ENCODE measurements around the gene ITGAD. TPM values are rescaled to one million over a fixed set of nuclear protein-coding genes. Genes with fewer than 3 reads are reported as not detected.
A peak's percentile ranks its signal among the peaks of the same experiment; 100 is the strongest.

ITGAD gene
- total and polyA plus RNA-seq, 10 donors, result 1.2 to 25.8 (median 17.2) TPM

GRCh38 chr16:31362476-31363405, 30.4 kb upstream of the ITGAD start:
- no peaks in the 10 kb centered on the region for H3K9me3 ChIP-seq
- intact Hi-C loops (cut with DNase I; ENCODE audit: low total_unique reads), result no loop called here
- H3K36me3 ChIP-seq, result peaks cover 0 to 32% (median 0%) of the 10 kb centered on the region in 6 donors
- peak; percentile 65 for DNase-seq
- no peak overlapping the region for H3K4me3 ChIP-seq
- no peak overlapping the region for H3K27ac ChIP-seq
- H3K4me1 ChIP-seq, result peaks cover 0 to 64% (median 18%) of the 10 kb centered on the region in 6 donors
- H3K27me3 ChIP-seq (replicated peaks in 1 of 7), result no peaks in the 10 kb centered on the region
- 86 to 94% (median 89%) methylated on average over 23 to 26 of the region's 26 CpGs for WGBS, 5 donors
- TF ChIP-seq POLR2A (IDR thresholded peaks at IDR 0.05) (no peak), POLR2AphosphoS5 (IDR thresholded peaks at IDR 0.05) (peak in 1 of 3 donors; percentile 5)

GRCh38 chr16:31363721-31364120, 29.4 kb upstream of the ITGAD start:
- Histone ChIP-seq H3K4me3 (no peak overlapping the region), H3K9me3 (no peaks in the 10 kb centered on the region), H3K4me1 (peaks cover 0 to 63% (median 19%) of the 10 kb centered on the region in 6 donors), H3K27ac (no peak overlapping the region), H3K36me3 (peaks cover 0 to 30% (median 0%) of the 10 kb centered on the region in 6 donors), H3K27me3 (replicated peaks in 1 of 7) (no peaks in the 10 kb centered on the region)
- intact Hi-C loops (cut with DNase I; ENCODE audit: low total_unique reads), result no loop called here
- 89 to 95% (median 91%) methylated on average over 8 of the region's 8 CpGs for WGBS, 5 donors
- no peak for DNase-seq
- TF ChIP-seq POLR2AphosphoS5 (IDR thresholded peaks at IDR 0.05) (no peak), POLR2A (IDR thresholded peaks at IDR 0.05) (no peak), CTCF (IDR thresholded peaks at IDR 0.05 in 8 of 11, conservative IDR thresholded peaks at IDR 0.05 in 3 of 11) (no peak)

GRCh38 chr16:31364421-31364820, 28.7 kb upstream of the ITGAD start:
- TF ChIP-seq POLR2AphosphoS5 (IDR thresholded peaks at IDR 0.05) (no peak), CTCF (IDR thresholded peaks at IDR 0.05 in 8 of 11, conservative IDR thresholded peaks at IDR 0.05 in 3 of 11) (no peak), POLR2A (IDR thresholded peaks at IDR 0.05) (no peak)
- DNase-seq, result no peak
- Histone ChIP-seq H3K36me3 (peaks cover 0 to 30% (median 0%) of the 10 kb centered on the region in 6 donors), H3K27me3 (replicated peaks in 1 of 7) (no peaks in the 10 kb centered on the region), H3K9me3 (no peaks in the 10 kb centered on the region), H3K4me1 (peaks cover 0 to 66% (median 19%) of the 10 kb centered on the region in 6 donors), H3K27ac (peak overlapping the region in 2 of 8 donors; percentile 23 to 37), H3K4me3 (no peak overlapping the region)
- intact Hi-C loops (cut with DNase I; ENCODE audit: low total_unique reads), result no loop called here
- WGBS, 5 donors, result 68 to 91% (median 83%) methylated on average over 6 of the region's 6 CpGs

GRCh38 chr16:31365131-31365865, 27.8 kb upstream of the ITGAD start:
- peaks cover 0 to 61% (median 16%) of the 10 kb centered on the region in 6 donors for H3K4me1 ChIP-seq
- intact Hi-C loops (cut with DNase I; ENCODE audit: low total_unique reads), result no loop called here
- no peak for DNase-seq

More at GRCh38 chr16:31365131-31365865, 27.8 kb upstream of the ITGAD start:
- Histone ChIP-seq H3K4me3 (no peak overlapping the region), H3K36me3 (peaks cover 0 to 37% (median 0%) of the 10 kb centered on the region in 6 donors), H3K27me3 (replicated peaks in 1 of 7) (no peaks in the 10 kb centered on the region), H3K27ac (peak overlapping the region in 2 of 8 donors; percentile 23 to 37), H3K9me3 (no peaks in the 10 kb centered on the region)
- no peak for TF ChIP-seq CTCF (IDR thresholded peaks at IDR 0.05 in 8 of 11, conservative IDR thresholded peaks at IDR 0.05 in 3 of 11)
- TF ChIP-seq POLR2AphosphoS5 (IDR thresholded peaks at IDR 0.05), result no peak
- TF ChIP-seq POLR2A (IDR thresholded peaks at IDR 0.05), result no peak
- 88 to 94% (median 90%) methylated on average over 7 of the region's 7 CpGs for WGBS, 5 donors
